Upper lobe of left lung (tissue), 4 donors: Measurements from ENCODE around the gene SPATA3.

ENCODE experiments used
- EP300 ChIP-seq, 4 donors: sonication (generic); formaldehyde crosslinking; IDR thresholded peaks; one replicate each; pipeline ENCODE4 v1.5.1; 2017; ENCODE audit warnings: antibody characterized with exemption in 4 of 4, control low read depth in 2 of 4
- POLR2A ChIP-seq, 4 donors: fragments of 450-650 bp; IDR thresholded peaks; one replicate each; pipeline ENCODE4 v1.5.1; 2016 to 2017; ENCODE audit warnings: antibody characterized with exemption in 4 of 4, mild to moderate bottlenecking in 2 of 4
- POLR2AphosphoS5 ChIP-seq, 2 donors: sonication (generic); formaldehyde crosslinking; IDR thresholded peaks; one replicate each; pipeline ENCODE4 v1.5.1; 2017; ENCODE audit warnings: antibody characterized with exemption in 2 of 2
- TF ChIP-seq, protein P1 (sequence below), 6 experiments: fragments of 450-650 bp in 4 of 6; fragments of 200-600 bp in 2 of 6; sonication (generic) in 2 of 6; IDR thresholded peaks; one replicate each; pipeline ENCODE4 v1.5.1; 2016 to 2019; ENCODE audit warnings: antibody characterized with exemption in 6 of 6

DNA sequence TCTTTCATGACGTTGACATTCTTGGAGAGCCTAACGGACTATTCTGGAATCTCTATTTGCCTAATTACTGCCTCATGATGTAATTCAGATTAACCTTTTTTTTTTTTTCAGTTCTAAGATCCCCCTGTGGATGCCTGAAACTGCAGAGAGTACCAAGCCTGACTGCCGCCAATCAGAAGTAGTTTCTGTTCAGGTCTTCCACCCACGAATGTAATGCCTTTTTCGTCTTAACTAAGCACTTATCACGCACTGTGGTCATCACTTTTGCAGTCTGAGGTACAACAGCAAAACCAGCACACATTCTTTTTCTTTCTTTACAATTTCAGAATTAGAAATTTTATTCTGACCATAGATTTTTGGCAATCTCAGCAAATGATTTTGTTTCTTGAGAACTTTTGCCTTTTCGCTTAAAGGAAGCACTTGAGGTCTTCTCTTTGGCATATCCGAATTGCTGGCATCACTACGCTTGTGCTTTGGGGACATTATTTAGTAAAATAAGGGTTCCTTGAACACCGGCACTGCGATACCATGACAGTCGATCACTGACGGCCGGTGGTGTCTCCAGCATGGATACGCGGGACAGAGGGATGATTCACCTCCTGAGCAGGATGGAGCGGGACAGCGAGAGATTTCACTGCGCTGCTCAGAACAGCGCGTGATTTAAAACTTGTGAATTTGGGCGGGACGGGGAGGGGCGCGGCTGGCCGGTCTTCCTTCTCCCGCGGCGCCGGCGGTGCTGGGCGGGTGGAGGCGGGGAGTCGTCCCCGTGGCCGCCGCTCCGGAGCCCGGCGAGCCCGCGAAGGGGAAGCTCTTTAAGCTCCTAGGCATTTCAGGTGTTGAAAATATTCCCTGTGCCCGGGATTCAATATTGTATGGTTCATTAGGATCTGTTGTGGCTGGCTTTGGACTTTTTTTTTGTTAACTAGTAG is 38.8 kb upstream of the SPATA3 start:
- no peak for TF ChIP-seq EP300 (IDR thresholded peaks at IDR 0.05)
- no peak for TF ChIP-seq POLR2A (IDR thresholded peaks at IDR 0.05)
- TF ChIP-seq, protein P1, sequence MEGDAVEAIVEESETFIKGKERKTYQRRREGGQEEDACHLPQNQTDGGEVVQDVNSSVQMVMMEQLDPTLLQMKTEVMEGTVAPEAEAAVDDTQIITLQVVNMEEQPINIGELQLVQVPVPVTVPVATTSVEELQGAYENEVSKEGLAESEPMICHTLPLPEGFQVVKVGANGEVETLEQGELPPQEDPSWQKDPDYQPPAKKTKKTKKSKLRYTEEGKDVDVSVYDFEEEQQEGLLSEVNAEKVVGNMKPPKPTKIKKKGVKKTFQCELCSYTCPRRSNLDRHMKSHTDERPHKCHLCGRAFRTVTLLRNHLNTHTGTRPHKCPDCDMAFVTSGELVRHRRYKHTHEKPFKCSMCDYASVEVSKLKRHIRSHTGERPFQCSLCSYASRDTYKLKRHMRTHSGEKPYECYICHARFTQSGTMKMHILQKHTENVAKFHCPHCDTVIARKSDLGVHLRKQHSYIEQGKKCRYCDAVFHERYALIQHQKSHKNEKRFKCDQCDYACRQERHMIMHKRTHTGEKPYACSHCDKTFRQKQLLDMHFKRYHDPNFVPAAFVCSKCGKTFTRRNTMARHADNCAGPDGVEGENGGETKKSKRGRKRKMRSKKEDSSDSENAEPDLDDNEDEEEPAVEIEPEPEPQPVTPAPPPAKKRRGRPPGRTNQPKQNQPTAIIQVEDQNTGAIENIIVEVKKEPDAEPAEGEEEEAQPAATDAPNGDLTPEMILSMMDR (IDR thresholded peaks at IDR 0.05), result no peak
- peak in 1 of 2 donors; percentile 31 for TF ChIP-seq POLR2AphosphoS5 (IDR thresholded peaks at IDR 0.05)
